Activated T-helper 1 cell treated with Interleukin-2 at 50 U/mL for 16 hours (primary cell): Measurements from ENCODE around the gene FAM237B.

Source experiments
- DNase-seq: peaks from one replicate; pipeline ENCODE4 v3.0.0-alpha.2; 2020; ENCODE audit warnings: low read depth

The FAM237B gene

DNA sequence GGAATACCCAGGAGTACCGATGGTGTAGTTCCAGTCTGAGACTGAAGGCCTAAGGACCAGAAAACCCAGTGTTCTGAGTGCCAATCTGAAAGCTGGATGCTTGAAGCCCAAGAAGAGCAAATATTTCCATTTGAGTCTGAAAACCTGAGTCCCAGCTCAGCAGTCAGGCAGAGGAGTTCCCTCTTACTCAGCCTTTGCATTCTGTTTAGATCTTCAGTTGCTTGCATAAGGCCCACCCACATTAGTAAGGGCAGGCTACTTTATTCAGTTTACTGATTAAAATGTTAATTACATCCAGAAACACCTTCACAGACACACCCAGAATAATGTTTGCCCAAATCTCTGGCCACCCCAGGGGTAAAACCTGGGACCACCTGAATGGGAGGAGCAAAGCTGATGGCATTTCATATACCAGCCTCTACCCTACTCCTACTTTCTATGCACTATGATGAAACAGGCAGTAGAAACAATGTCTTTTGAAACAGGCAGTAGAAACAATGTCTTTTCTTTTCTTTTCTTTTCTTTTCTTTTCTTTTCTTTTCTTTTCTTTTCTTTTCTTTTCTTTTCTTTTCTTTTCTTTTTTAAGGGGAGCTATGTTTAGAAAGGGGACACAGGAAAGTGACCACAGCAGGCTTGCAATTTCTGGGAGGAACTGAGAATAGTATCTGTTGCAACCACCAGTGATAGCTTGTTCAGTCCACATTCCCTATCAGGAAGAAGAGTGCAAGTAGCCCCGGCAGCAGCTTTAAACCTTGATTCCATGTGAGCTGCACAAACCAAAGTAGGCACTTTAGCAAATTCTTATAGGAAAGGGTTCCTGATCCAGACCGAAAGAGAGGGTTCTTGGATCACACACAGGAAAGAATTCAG lies 30.6 kb downstream of the FAM237B start:
- DNase-seq = no peak

DNA sequence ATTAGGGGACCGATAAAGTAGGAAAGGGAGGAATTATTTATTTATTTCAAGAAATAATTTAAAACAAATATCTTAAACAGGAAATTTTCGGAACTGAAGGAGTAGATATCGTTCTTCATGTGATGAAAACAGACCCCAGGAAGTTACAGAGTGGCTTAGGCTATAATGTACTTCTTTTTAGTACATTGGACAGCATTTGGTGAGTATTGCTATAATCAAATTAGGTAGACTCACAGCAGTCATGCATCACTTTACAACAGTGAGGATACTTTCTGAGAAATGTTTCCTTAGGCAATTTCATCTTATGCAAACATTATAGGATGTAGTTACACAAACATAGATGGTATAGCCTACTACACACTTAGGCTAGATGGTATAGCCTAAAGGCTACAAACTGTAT lies 33.0 kb downstream of the FAM237B start:
- no peak for DNase-seq

DNA sequence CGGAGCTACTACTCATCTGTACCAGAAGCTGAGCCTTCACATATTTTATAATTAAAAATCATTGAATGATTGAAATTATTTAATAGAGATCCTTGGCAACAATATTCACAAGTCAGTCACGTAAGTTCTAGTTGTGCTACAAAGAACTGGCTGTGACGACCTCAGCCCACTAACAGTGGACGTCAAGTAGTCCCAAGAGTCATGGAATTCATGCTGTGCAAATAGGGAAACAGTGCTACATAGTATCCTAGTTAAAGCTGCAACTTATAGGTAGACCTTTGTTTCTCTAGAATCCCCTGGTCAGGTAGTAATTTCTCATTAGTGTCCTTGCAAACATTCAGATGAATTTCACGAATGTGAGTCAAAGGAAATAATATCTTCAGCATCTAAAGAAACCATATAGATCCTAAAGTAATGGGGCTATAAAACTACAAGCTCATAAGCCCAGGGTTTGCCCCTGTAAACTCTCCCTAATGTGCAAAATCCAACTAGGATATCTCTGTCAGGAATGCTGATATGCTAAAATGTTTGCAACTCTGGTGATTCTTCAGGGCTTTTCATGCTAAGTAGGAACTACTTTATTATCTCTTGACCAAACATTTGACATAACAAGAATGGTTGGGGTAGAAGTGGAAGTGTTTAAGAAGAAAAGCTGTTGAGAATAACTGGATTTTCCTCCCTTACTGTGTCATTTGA lies 44.9 kb downstream of the FAM237B start:
- DNase-seq = no peak

DNA sequence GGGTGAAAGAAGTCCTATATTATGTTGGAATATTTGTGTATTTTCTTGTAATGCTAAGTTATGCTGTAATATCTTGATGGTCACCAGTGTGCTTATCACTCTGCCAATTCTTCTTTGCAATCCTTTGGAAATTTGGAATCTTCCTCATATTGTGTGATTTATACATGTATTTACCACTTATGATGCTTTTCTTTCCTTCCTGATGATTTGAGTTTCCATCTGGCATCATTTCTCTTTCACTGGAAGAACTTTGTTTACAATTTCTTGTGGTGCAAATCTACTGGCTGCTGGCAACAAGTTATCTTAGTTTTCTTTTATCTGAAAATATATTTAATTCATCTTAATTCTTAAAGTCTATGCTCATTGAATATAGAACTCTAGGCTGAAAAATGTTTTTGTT lies 46.9 kb downstream of the FAM237B start:
- no peak for DNase-seq

DNA sequence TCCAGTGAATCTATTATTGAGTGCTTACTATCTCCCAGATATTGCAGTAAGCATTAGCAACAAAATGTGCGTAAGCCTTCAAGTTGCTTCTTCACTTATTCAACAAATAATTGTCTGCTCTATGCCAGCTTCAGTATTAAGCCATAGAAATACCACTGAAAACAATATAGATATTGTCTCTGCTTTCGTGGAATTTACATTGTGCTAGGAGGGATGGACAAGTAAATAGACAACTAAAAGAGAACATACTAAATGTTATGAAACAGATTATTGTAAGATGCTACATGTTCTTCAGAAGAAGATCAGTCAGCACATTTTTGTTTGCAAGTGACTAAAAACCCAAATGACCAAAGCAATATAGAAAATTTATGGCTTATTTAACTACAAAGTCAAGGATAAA lies 48.9 kb downstream of the FAM237B start:
- DNase-seq = no peak

DNA sequence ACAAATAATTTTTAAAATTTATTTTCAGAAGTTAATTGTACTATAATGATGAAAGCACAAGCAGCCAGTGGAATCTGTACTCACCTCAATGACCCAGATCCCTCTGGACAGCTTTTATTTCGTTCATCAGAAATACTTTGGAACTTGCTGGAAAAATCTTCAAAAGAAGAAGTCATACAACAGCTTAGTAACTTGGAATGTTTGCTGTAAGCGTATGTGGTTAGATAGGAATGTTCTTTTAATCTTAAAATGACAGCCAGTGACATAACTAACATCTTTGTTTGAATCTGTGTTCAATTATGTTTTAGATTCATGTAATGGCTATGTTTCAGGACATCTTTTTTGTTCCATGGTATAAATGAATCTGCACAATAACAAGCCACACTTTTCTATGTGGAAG lies 49.4 kb downstream of the FAM237B start:
- no peak for DNase-seq

DNA sequence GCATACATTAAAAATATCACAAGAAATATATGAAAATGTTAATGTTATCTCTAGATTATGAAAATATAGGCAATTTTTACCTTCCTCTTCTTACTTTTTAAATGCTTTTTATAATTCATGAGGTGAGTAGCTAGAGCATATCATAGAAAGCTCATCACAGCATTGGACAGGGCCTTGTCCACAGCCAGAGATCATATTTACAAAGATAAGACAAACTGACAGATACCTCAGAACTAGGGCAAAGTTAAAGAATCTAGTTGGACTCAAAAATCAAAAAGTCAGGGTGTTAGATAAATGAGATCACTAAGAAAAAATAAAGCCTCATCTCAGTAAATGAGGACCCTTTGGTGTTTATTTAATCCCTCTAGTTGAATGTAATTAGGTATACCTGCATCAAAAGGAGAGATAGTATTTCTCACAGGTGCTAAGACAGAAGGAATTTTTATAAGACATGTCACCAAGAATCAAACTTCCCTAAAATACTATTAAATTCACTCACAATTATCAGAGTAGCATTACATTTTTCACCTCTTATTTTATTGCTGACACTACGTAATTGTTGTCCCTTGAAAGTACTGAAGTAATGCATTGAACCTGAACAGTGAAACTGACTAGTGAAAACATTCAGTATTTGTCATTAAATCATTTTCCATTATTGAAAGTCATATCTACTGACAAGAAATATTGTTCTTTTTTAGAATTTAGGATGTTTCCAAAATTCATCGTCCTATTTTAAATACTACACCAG lies 50.5 kb downstream of the FAM237B start:
- no peak for DNase-seq

DNA sequence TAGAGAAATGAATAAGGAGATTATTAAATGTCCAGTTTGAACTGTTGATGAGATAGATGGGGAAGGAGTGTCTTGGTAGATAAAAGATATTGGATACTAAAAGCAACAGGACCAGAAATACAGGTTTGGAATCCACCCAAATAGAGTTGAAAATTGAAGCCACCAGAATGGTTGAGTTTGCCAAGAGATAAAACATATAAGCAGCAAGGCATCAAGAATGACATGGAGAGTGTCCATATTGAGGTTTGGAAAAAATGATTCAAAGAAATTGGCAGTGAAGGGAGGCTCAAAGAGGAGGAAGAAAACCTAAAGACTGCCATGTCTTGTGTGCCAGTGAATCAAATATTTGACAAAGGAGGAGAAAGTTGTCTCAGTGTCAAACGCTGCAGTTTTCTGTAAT lies 51.9 kb downstream of the FAM237B start:
- no peak for DNase-seq

DNA sequence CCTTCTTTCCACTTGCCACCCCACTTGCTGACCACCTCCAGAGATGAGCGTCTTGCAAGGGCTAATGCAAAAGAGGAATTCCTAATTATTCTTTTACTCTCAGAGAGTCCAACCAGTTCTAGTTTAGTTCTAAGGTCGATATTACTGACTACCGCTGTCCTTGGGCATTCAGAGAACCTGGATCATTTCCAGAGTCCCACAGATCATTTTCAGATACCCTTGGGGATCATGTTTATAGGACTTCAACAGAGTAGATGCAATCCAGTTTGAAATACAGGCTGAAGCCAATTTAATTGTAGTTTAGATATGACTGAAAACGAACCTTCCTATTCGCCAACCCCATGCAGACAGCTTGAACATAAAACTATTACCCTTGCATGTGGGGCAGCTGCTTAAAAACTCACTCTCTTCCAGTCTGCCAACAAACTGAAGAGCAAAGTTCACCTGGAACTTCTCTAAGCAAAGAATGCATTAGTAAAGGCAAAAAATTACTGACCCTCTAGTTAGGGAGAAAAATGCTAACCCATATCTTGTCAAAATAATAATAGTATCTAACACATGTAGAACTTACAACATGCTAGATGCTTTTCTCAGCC lies 53.7 kb downstream of the FAM237B start:
- no peak for DNase-seq

DNA sequence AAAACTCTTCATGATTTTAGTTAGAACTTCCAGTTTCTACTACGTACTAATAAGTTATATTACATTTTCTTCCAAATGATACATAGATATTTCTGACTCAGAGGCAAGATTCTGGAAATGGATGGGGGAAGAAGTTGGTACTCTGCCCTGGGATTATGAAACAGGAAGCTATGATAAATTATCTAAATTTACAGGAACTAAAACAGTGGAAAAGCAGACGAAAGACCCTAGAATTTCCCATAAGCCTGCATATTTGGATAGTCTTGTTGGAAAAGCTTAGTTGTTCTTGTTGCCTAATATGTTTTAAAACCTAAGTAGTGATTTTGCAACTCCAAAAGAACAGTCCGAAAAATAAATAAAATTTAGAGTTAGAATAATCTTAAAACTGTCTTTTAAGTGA lies 54.3 kb downstream of the FAM237B start:
- DNase-seq = no peak
